Neural progenitor cell (in vitro differentiated cells): ENCODE measurements around the gene UBAP1. TPM values are rescaled to one million over a fixed set of nuclear protein-coding genes. Genes with fewer than 3 reads are reported as not detected.

Experiments
- DNase-seq: peaks from one replicate; pipeline ENCODE4 v3.0.0-alpha.2; 2016; ENCODE audit warnings: low spot score
- H2AFZ ChIP-seq: fragments of 200-600 bp; sonication (generic); replicated peaks from 2 replicates; pipeline ENCODE4 v1.6.1; 2016; ENCODE audit warnings: antibody characterized with exemption
- H3F3A ChIP-seq: fragments of 200-600 bp; sonication (generic); 2 replicates; pipeline ENCODE4 v1.6.1; 2016; ENCODE audit warnings: antibody characterized with exemption, low read depth
- H3K27ac ChIP-seq: fragments of 200-600 bp; sonication (generic); 2 replicates; pipeline ENCODE4 v1.5.1; 2016; ENCODE audit warnings: mild to moderate bottlenecking
- H3K27me3 ChIP-seq: fragments of 200-600 bp; sonication (generic); 2 replicates; pipeline ENCODE4 v1.6.1; 2016; ENCODE audit warnings: mild to moderate bottlenecking, moderate library complexity
- H3K36me3 ChIP-seq: fragments of 200-600 bp; sonication (generic); 2 replicates; pipeline ENCODE4 v1.5.1; 2016
- H3K4me1 ChIP-seq: fragments of 200-600 bp; sonication (generic); 2 replicates; pipeline ENCODE4 v1.6.1; 2016; ENCODE audit warnings: mixed run types
- H3K4me2 ChIP-seq: fragments of 200-600 bp; sonication (generic); 2 replicates; pipeline ENCODE4 v1.6.1; 2016
- H3K4me3 ChIP-seq: fragments of 200-600 bp; sonication (generic); 2 replicates; pipeline ENCODE4 v1.5.1; 2016
- H3K79me2 ChIP-seq: fragments of 200-600 bp; sonication (generic); 2 replicates; pipeline ENCODE4 v1.6.1; 2016; ENCODE audit warnings: low read depth
- H3K9ac ChIP-seq: fragments of 200-600 bp; sonication (generic); 2 replicates; pipeline ENCODE4 v1.6.1; 2016
- H3K9me3 ChIP-seq: fragments of 200-600 bp; sonication (generic); 2 replicates; pipeline ENCODE4 v1.5.1; 2016; ENCODE audit warnings: low read depth
- H4K20me1 ChIP-seq: fragments of 200-600 bp; sonication (generic); 2 replicates; pipeline ENCODE4 v1.6.1; 2016; ENCODE audit warnings: low read depth
- H3K27ac Mint-ChIP-seq: 3 replicates; pipeline ENCODE4 v1.8.0; 2021; ENCODE audit warnings: mixed read lengths
- H3K27me3 Mint-ChIP-seq: 2 replicates; pipeline ENCODE4 v1.8.0; 2022; ENCODE audit warnings: low read depth, mild to moderate bottlenecking, inconsistent platforms, moderate library complexity, mixed read lengths; ENCODE audit not compliant: insufficient read depth
- H3K36me3 Mint-ChIP-seq: 3 replicates; pipeline ENCODE4 v1.8.0; 2021; ENCODE audit warnings: mixed read lengths
- H3K4me1 Mint-ChIP-seq: 3 replicates; pipeline ENCODE4 v1.8.0; 2021; ENCODE audit warnings: mixed read lengths
- H3K4me3 Mint-ChIP-seq: 3 replicates; pipeline ENCODE4 v1.8.0; 2021; ENCODE audit warnings: mild to moderate bottlenecking, moderate library complexity, mixed read lengths
- H3K9me3 Mint-ChIP-seq: 3 replicates; pipeline ENCODE4 v1.8.0; 2020; ENCODE audit warnings: mixed read lengths
- CTCF ChIP-seq: fragments of 200-600 bp; sonication (generic); IDR thresholded peaks from 2 replicates; pipeline ENCODE4 v1.5.1; 2017; ENCODE audit warnings: antibody characterized with exemption, mild to moderate bottlenecking
- EZH2 ChIP-seq: fragments of 200-600 bp; sonication (generic); IDR thresholded peaks from 2 replicates; pipeline ENCODE4 v1.6.1; 2017; ENCODE audit warnings: antibody characterized with exemption, mild to moderate bottlenecking, moderate library complexity
- EZH2phosphoT487 ChIP-seq: fragments of 200-600 bp; sonication (generic); IDR thresholded peaks from 2 replicates; pipeline ENCODE4 v1.6.1; 2017; ENCODE audit warnings: antibody characterized with exemption
- total RNA-seq: library from RNA; depleted of rRNA; stranded (reverse); fragments of >200 nt; gene quantifications from 2 replicates; pipeline ENCODE4 v1.2.3, GENCODE V29; 2015; ENCODE audit warnings: low replicate concordance

Gene UBAP1
- total RNA-seq, 1 donor from 2014 or later = 21.7 TPM

DNA sequence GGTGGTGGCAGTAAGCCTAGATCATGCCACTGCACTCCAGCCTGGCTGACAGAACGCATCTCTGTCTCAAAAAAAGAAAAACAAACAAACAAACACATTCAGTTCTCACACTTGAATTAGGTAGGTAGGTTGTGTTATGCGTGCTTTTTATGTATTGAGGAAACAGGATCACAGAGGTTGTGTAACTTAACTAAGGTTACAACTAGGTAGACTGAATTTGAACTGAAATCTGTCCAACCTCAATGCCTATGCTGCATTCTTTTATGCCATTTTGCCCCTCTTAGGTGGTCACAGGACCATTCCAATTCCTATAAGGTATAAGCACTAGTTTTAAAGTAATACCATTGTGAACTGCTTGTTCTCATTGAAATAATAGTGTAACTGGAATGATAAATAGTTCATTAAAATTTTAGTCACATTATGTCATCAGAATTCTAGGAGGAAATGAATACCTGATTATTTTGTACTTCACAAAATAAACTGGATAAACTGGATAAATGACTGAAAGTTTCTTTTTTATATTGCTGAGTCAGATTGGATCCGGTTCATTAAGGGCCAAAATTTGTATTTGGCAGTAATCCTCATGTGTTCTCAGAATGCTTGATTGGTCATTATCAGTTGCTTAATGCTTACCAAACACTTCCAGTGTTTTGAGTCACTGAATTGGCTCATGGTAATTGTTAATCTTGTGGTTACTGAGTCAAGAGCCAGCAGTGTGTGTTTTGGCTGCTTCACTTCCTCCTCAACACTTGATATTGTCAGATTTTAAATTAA is 7.1 kb downstream of the UBAP1 start:
- no peak overlapping the region for H3K27ac ChIP-seq
- peaks cover 3% of the 10 kb centered on the region for H3K4me1 Mint-ChIP-seq
- TF ChIP-seq CTCF (no peak), EZH2phosphoT487 (no peak)
- no peaks in the 10 kb centered on the region for H3F3A ChIP-seq
- no peak for DNase-seq
- peaks cover 2% of the 10 kb centered on the region for H3K9me3 Mint-ChIP-seq
- H3K36me3 ChIP-seq = no peaks in the 10 kb centered on the region
- H3K4me2 ChIP-seq = no peak overlapping the region
- no peaks in the 10 kb centered on the region for H3K27me3 Mint-ChIP-seq
- H3K9me3 ChIP-seq = no peaks in the 10 kb centered on the region
- H3K27me3 ChIP-seq = no peaks in the 10 kb centered on the region
- H3K4me1 ChIP-seq = no peaks in the 10 kb centered on the region
- H3K79me2 ChIP-seq = peaks cover 92% of the 10 kb centered on the region
- no peak overlapping the region for H3K27ac Mint-ChIP-seq
- H3K9ac ChIP-seq = no peak overlapping the region
- H4K20me1 ChIP-seq = peaks cover 17% of the 10 kb centered on the region
- peaks cover 5% of the 10 kb centered on the region for H3K36me3 Mint-ChIP-seq
- no peak overlapping the region for H3K4me3 ChIP-seq
- no peak overlapping the region for H3K4me3 Mint-ChIP-seq
- H2AFZ ChIP-seq = no peak overlapping the region

DNA sequence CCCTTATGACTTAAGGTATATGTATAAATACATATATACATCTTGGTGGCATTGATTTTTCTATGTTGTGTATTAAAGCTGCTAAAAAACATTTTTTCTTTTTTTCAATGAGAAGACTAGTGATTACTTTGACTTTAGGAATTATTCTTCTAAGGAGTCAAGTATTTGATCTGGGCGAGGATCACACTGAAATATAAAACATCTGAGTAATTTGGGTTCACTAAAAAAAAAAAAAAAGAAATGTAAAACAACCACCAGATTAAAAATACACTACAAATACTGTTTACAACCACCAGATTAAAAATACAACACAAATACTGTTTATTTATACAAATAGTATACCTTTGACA is 9.0 kb downstream of the UBAP1 start:
- Mint-ChIP-seq H3K27ac (no peak overlapping the region), H3K36me3 (peaks cover 5% of the 10 kb centered on the region), H3K27me3 (no peaks in the 10 kb centered on the region), H3K4me1 (peaks cover 12% of the 10 kb centered on the region), H3K9me3 (peaks cover 2% of the 10 kb centered on the region), H3K4me3 (no peak overlapping the region)
- no peaks in the 10 kb centered on the region for H3K9me3 ChIP-seq
- no peak overlapping the region for H3K4me2 ChIP-seq
- no peak for DNase-seq
- H3K79me2 ChIP-seq = peaks cover 92% of the 10 kb centered on the region
- H3K4me3 ChIP-seq = no peak overlapping the region
- peaks cover 8% of the 10 kb centered on the region for H3K4me1 ChIP-seq
- H3K9ac ChIP-seq = no peak overlapping the region
- H2AFZ ChIP-seq = no peak overlapping the region
- peaks cover 20% of the 10 kb centered on the region for H4K20me1 ChIP-seq
- TF ChIP-seq EZH2 (no peak), EZH2phosphoT487 (no peak), CTCF (no peak)
- H3K36me3 ChIP-seq = no peaks in the 10 kb centered on the region
- no peaks in the 10 kb centered on the region for H3K27me3 ChIP-seq
- H3F3A ChIP-seq = no peaks in the 10 kb centered on the region
- H3K27ac ChIP-seq = no peak overlapping the region

GRCh38 chr9:34190996-34191892 is 12.4 kb downstream of the UBAP1 start:
- peaks cover 8% of the 10 kb centered on the region for H3K4me1 ChIP-seq
- no peaks in the 10 kb centered on the region for H3K27me3 ChIP-seq
- no peak overlapping the region for H3K9ac ChIP-seq
- Mint-ChIP-seq H3K36me3 (peaks cover 7% of the 10 kb centered on the region), H3K4me3 (no peak overlapping the region), H3K9me3 (peaks cover 2% of the 10 kb centered on the region), H3K27me3 (no peaks in the 10 kb centered on the region), H3K27ac (peak overlapping the region; percentile 96), H3K4me1 (peaks cover 12% of the 10 kb centered on the region)
- TF ChIP-seq CTCF = peak; percentile 47
- TF ChIP-seq EZH2phosphoT487 = no peak
- TF ChIP-seq EZH2 = no peak
- H3K9me3 ChIP-seq = no peaks in the 10 kb centered on the region
- peaks cover 94% of the 10 kb centered on the region for H3K79me2 ChIP-seq
- peaks cover 20% of the 10 kb centered on the region for H4K20me1 ChIP-seq
- no peak overlapping the region for H3K4me2 ChIP-seq
- H3K4me3 ChIP-seq = no peak overlapping the region
- H3K36me3 ChIP-seq = no peaks in the 10 kb centered on the region
- peak; percentile 41 for DNase-seq
- no peaks in the 10 kb centered on the region for H3F3A ChIP-seq
- H3K27ac ChIP-seq = no peak overlapping the region
- no peak overlapping the region for H2AFZ ChIP-seq
